Measurements from ENCODE around the gene ZCWPW1.

ZCWPW1 gene

DNA sequence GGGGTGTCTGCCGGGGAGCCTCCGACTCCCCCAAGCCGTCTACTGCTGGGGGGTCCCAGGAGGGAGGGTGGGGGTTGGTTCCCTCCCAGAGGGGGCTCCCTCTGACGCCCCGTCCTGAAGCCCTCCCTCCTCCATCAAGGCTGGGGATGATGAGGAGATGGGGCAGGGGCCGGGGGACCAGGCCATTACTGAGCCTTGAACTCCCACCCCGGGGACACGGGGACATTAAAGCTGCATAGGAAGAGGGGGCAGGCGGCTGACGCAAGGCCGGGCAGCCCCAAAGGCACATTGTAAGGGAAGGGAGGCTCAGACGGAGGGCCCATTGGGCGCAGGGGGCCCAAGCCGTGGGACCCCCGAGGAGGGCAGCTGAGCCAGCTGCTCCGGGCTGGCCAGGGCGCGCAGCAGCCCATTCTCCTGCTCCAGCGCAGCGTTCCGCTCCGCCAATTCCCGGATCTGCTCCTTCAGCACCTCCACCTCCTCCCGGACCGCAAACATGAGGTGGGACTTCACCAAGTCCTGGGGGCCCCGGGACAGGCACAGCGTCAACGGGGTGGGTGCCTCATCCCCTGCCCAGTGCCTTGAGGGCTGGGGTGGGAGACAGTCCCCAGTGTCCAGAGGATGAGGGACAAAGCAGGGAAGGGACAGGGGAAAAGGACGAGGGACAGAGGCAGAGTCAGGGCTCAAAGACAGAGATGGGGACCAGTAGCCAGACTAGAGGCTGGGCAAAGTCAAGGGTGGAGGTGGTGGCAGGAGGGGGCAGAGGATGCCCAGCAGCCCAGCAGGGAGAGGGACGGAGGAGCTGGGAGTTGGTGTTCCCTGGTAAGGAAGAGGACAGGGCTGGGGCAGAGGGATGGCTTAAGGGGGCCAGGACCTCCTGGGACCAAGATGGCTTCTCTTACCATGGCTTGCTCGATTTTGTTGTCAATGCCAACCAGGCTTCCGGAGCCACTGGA is 38.4 kb upstream of the ZCWPW1 start:
- TF ChIP-seq, protein P1, sequence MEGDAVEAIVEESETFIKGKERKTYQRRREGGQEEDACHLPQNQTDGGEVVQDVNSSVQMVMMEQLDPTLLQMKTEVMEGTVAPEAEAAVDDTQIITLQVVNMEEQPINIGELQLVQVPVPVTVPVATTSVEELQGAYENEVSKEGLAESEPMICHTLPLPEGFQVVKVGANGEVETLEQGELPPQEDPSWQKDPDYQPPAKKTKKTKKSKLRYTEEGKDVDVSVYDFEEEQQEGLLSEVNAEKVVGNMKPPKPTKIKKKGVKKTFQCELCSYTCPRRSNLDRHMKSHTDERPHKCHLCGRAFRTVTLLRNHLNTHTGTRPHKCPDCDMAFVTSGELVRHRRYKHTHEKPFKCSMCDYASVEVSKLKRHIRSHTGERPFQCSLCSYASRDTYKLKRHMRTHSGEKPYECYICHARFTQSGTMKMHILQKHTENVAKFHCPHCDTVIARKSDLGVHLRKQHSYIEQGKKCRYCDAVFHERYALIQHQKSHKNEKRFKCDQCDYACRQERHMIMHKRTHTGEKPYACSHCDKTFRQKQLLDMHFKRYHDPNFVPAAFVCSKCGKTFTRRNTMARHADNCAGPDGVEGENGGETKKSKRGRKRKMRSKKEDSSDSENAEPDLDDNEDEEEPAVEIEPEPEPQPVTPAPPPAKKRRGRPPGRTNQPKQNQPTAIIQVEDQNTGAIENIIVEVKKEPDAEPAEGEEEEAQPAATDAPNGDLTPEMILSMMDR (IDR thresholded peaks at IDR 0.05) = no peak
- DNase-seq (ENCODE audit: low spot score) = peak; percentile 72
- Histone ChIP-seq H3K4me3 (peak overlapping the region; percentile 38), H3K27ac (peak overlapping the region in 1 of 2 donors; percentile 56)

DNA sequence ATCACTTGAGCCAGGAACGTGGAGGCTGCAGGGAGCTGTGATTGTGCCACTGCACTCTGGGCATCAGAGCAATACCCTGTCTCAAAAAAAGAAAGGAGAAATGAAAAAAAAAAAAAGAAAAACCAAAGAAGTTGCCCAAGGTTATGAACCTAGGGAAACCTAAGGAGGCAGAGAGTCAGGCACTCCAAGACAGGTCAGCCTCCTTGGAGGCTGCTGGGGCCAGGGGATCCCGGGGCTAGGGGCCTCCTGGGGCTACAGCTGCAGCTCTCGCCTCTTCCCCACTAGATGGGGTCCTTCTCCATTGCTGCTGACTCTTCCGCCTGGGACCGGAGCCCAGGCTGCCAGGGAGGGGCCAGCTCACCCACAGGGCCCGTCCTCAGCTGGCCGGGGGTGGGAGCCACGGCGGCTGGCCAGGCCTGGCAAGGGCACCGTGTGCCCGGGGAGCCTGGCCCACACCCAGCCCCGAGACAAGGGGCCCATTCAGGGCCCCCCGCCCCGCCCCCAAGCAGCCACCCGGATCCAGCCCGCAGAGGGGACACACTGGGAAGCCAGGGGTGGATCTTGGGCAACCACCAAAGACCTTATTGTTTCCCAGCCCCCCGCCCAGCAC is 37.3 kb upstream of the ZCWPW1 start:
- TF ChIP-seq, protein P1 (IDR thresholded peaks at IDR 0.05) = peak; percentile 68
- peak; percentile 84 for DNase-seq (ENCODE audit: low spot score)
- Histone ChIP-seq H3K4me3 (peak overlapping the region; percentile 44), H3K27ac (peak overlapping the region; percentile 47 to 73)

DNA sequence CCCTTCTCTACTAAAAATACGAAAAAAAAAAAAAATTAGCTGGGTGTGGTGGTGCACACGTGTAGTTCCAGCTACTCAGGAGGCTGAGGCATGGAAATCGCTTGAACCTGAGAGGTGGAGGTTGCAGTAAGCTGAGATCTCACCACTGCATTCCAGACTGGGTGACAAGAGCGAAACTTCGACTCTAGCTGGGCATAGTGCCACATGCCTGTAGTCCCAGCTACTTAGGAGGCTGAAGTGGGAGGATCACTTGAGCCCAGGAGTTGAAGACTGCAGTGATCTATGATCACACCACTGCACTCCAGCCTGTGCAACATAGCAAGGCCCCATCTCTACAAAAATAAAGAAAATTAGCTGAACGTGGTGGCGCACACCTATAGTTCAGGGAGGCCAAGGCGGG is 36.8 kb upstream of the ZCWPW1 start:
- Histone ChIP-seq H3K4me3 (no peak overlapping the region), H3K27ac (no peak overlapping the region)
- TF ChIP-seq, protein P1 (IDR thresholded peaks at IDR 0.05) = no peak
- DNase-seq (ENCODE audit: low spot score) = no peak

DNA sequence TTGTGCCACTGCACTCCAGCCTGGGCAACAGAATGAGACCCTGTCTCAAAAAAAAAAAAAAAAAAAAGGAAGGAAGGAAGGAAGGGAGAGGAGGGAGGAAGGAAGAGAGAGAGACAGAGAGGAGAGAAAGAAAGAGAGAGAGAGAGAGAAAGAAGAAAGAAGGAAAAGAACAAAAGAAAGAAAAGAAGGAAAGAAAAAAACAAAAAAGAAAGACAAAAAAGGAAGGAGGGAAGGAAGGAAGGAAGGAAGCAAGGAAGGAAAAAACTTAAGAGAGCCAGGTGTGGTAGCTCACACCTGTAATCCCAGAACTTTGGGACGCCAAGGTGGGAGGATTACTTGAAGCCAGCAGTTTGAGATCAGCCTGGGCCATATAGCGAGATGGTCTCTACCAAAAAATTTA is 36.3 kb upstream of the ZCWPW1 start:
- DNase-seq (ENCODE audit: low spot score) = no peak
- Histone ChIP-seq H3K27ac (no peak overlapping the region), H3K4me3 (no peak overlapping the region)
- TF ChIP-seq, protein P1 (IDR thresholded peaks at IDR 0.05) = no peak

DNA sequence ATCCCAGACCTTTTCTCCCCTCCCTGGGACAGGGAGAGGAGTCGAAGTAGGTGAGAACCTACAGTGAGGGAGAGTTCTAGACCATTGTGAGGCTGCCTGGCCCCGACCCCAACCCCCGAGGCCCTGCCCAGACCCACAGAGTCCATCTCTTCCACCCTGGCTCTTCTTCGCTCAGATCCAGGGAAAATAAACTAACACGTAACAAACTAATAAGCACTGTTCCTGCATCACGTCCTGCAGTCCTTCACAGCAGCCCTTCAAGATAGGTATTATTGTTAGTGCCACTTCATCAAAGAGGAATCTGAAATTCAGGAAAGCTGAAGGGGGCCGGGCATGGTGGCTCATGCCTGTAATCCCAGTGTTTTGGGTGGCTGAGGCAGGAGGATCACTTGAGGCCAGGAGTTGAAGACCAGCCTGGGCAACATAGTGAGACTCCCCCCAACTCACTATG is 35.7 kb upstream of the ZCWPW1 start, which contains the start of gene SPACDR:
TSS of gene SPACDR (minus strand) at position 51 of the 451 bp plus-strand sequence. CDS start 235 bp downstream, outside the sequence.
- TF ChIP-seq, protein P1 (IDR thresholded peaks at IDR 0.05) = no peak
- H3K27ac ChIP-seq = no peak within 1 kb of the TSS

DNA sequence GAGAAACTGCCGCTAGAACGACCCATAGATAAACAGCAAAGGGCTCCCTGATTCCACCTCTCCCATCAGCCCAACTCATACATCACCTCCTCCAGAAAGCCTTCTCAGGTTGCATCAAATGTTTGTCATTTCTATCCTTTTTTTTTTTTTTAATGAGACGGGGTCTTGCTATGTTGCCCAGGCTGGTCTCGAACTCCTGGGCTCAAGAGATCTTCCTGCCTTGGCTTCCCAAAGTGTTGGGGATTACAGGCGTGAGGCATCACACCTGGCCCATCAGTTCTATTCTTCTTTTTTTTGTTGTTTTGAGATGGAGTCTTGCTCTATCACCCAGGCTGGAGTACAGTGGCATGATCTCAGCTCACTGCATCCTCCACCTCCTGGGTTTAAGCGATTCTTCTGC is 28.5 kb upstream of the ZCWPW1 start:
- no peak for DNase-seq (ENCODE audit: low spot score)
- Histone ChIP-seq H3K4me3 (no peak overlapping the region), H3K27ac (no peak overlapping the region)
- TF ChIP-seq, protein P1 (IDR thresholded peaks at IDR 0.05) = no peak

More for the DNA sequence above, 35.7 kb upstream of the ZCWPW1 start, which contains the start of gene SPACDR:
- H3K4me3 ChIP-seq = no peak within 1 kb of the TSS
- no peak for DNase-seq (ENCODE audit: low spot score)
